ENCODE results near the gene PCDHGA10.
"Not testable (repeated sequence)": the region's sequence is repeated elsewhere in the genome, so short reads cannot be mapped to it uniquely, and the experiment has no call there.

Gene PCDHGA10

DNA sequence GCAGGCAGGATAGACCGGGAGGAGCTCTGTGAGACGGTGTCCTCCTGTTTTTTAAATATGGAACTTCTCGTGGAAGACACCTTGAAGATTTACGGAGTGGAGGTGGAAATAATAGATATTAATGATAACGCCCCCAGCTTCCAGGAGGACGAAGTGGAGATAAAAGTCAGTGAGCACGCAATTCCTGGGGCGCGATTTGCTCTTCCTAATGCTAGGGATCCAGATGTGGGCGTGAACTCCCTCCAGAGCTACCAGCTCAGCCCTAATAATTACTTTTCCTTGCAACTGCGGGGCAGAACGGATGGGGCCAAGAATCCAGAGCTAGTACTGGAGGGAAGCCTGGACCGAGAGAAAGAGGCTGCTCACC, 8.7 kb downstream of the PCDHGA10 start:
- H3K27ac ChIP-seq (ENCODE audit: low read depth, low read length), result no peak overlapping the region
- peaks cover 0 to 10% (median 6%) of the 10 kb centered on the region in 5 donors for H3K27me3 ChIP-seq (ENCODE audit: control insufficient read depth in 5 of 5, insufficient read depth in 4 of 5, low read length in 5 of 5)
- peak overlapping the region in 1 of 5 donors; percentile 5 for H3K9ac ChIP-seq (ENCODE audit: low read length in 5 of 5)
- H3K4me3 ChIP-seq (ENCODE audit: low read depth in 1 of 5, low read length in 5 of 5), result peak overlapping the region; percentile 38 to 66 (median 58)
- H3K36me3 ChIP-seq (ENCODE audit: control insufficient read depth in 5 of 5, insufficient read depth in 5 of 5, low read length in 5 of 5), result no peaks in the 10 kb centered on the region
- peaks cover 0 to 34% (median 14%) of the 10 kb centered on the region in 5 donors for H3K4me1 ChIP-seq (ENCODE audit: control insufficient read depth in 5 of 5, insufficient read depth in 5 of 5, low read length in 5 of 5)
- H3K9me3 ChIP-seq (ENCODE audit: control insufficient read depth in 5 of 5, low read length in 5 of 5), result peaks cover 43 to 78% (median 76%) of the 10 kb centered on the region in 5 donors

DNA sequence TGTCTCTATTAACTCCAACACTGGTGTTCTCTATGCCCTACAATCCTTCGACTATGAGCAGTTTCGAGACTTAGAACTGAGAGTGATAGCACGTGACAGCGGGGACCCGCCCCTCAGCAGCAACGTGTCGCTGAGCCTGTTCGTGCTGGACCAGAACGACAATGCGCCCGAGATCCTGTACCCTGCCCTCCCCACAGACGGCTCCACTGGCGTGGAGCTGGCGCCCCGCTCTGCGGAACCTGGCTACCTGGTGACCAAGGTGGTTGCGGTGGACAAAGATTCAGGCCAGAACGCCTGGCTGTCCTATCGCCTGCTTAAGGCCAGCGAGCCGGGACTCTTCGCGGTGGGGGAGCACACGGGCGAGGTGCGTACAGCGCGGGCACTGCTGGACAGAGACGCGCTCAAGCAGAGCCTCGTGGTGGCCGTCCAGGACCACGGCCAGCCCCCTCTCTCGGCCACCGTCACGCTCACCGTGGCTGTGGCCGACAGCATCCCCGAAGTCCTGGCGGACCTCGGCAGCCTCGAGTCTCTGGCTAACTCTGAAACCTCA, 10.0 kb downstream of the PCDHGA10 start:
- Histone ChIP-seq H3K36me3 (ENCODE audit: control insufficient read depth in 5 of 5, insufficient read depth in 5 of 5, low read length in 5 of 5) (peaks cover 0 to 3% (median 0%) of the 10 kb centered on the region in 5 donors), H3K27me3 (ENCODE audit: control insufficient read depth in 5 of 5, insufficient read depth in 4 of 5, low read length in 5 of 5) (peaks cover 0 to 10% (median 6%) of the 10 kb centered on the region in 5 donors), H3K4me1 (ENCODE audit: control insufficient read depth in 5 of 5, insufficient read depth in 5 of 5, low read length in 5 of 5) (peaks cover 0 to 30% (median 13%) of the 10 kb centered on the region in 5 donors), H3K4me3 (ENCODE audit: low read depth in 1 of 5, low read length in 5 of 5) (peak overlapping the region in 4 of 5 donors; percentile 11 to 58 (median 33)), H3K9me3 (ENCODE audit: control insufficient read depth in 5 of 5, low read length in 5 of 5) (peaks cover 55 to 89% (median 85%) of the 10 kb centered on the region in 5 donors), H3K27ac (ENCODE audit: low read depth, low read length) (no peak overlapping the region), H3K9ac (ENCODE audit: low read length in 5 of 5) (no peak overlapping the region)

DNA sequence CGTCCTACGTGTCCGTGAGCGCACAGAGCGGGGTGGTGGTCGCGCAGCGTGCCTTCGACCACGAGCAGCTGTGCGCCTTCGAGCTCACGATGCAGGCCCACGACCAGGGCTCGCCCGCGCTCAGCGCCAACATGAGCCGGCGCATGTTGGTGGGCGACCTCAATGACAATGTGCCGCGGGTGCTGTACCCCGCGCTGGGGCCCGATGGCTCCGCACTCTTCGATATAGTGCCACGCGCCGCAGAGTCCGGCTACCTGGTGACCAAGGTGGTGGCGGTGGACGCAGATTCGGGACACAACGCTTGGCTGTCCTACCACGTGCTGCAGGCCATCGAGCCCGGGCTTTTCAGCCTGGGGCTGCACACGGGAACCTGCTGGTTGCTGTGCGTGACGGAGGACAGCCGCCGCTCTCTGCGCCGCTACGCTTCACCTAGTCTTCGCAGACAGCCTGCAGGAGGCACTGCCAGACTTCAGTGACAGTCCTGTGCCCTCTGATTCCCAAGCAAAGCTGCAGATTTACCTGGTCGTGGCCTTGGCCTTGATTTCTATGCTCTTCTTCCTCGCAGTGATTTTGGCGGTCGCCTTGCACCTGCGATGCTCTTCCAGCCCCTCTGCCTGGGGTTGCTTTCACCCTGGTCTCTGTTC, 15.1 kb downstream of the PCDHGA10 start:
- Histone ChIP-seq H3K27me3 (ENCODE audit: control insufficient read depth in 5 of 5, insufficient read depth in 4 of 5, low read length in 5 of 5) (peaks cover 0 to 12% (median 4%) of the 10 kb centered on the region in 5 donors), H3K4me3 (ENCODE audit: low read depth in 1 of 5, low read length in 5 of 5) (peak overlapping the region; percentile 11 to 56 (median 50)), H3K27ac (ENCODE audit: low read depth, low read length) (no peak overlapping the region), H3K36me3 (ENCODE audit: control insufficient read depth in 5 of 5, insufficient read depth in 5 of 5, low read length in 5 of 5) (peaks cover 0 to 4% (median 0%) of the 10 kb centered on the region in 5 donors), H3K9me3 (ENCODE audit: control insufficient read depth in 5 of 5, low read length in 5 of 5) (peaks cover 35 to 78% (median 76%) of the 10 kb centered on the region in 5 donors), H3K9ac (ENCODE audit: low read length in 5 of 5) (no peak overlapping the region), H3K4me1 (ENCODE audit: control insufficient read depth in 5 of 5, insufficient read depth in 5 of 5, low read length in 5 of 5) (peaks cover 0 to 16% (median 13%) of the 10 kb centered on the region in 5 donors)

DNA sequence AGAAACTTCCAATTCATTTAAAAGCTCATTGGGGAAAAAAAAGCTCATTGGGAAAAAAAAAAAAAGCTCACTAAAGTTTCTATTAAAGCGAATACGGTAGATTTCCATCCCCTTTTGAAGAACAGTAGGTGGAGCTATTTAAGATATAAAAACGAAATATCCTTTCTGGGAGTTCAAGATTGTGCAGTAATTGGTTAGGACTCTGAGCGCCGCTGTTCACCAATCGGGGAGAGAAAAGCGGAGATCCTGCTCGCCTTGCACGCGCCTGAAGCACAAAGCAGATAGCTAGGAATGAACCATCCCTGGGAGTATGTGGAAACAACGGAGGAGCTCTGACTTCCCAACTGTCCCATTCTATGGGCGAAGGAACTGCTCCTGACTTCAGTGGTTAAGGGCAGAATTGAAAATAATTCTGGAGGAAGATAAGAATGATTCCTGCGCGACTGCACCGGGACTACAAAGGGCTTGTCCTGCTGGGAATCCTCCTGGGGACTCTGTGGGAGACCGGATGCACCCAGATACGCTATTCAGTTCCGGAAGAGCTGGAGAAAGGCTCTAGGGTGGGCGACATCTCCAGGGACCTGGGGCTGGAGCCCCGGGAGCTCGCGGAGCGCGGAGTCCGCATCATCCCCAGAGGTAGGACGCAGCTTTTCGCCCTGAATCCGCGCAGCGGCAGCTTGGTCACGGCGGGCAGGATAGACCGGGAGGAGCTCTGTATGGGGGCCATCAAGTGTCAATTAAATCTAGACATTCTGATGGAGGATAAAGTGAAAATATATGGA, 17.7 kb downstream of the PCDHGA10 start, which contains the start of gene PCDHGA12:
Gene PCDHGA12 (plus strand): TSS at position 176 of the 782 bp plus-strand sequence. CDS start 253 bp downstream, at position 429.
- Histone ChIP-seq H3K9me3 (ENCODE audit: control insufficient read depth in 5 of 5, low read length in 5 of 5) (peaks cover 31 to 68% (median 61%) of the 10 kb centered on the region in 5 donors), H3K4me3 (ENCODE audit: low read depth in 1 of 5, low read length in 5 of 5) (peak within 1 kb of the TSS; percentile 52 to 76 (median 58)), H3K36me3 (ENCODE audit: control insufficient read depth in 5 of 5, insufficient read depth in 5 of 5, low read length in 5 of 5) (peaks cover 0 to 4% (median 0%) of the 10 kb centered on the region in 5 donors), H3K27ac (ENCODE audit: low read depth, low read length) (no peak within 1 kb of the TSS), H3K27me3 (ENCODE audit: control insufficient read depth in 5 of 5, insufficient read depth in 4 of 5, low read length in 5 of 5) (peaks cover 0 to 9% (median 0%) of the 10 kb centered on the region in 5 donors), H3K9ac (ENCODE audit: low read length in 5 of 5) (no peak within 1 kb of the TSS), H3K4me1 (ENCODE audit: control insufficient read depth in 5 of 5, insufficient read depth in 5 of 5, low read length in 5 of 5) (peaks cover 0 to 16% (median 11%) of the 10 kb centered on the region in 5 donors)

DNA sequence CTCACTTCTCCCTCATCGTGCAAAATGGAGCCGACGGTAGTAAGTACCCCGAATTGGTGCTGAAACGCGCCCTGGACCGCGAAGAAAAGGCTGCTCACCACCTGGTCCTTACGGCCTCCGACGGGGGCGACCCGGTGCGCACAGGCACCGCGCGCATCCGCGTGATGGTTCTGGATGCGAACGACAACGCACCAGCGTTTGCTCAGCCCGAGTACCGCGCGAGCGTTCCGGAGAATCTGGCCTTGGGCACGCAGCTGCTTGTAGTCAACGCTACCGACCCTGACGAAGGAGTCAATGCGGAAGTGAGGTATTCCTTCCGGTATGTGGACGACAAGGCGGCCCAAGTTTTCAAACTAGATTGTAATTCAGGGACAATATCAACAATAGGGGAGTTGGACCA, 18.5 kb downstream of the PCDHGA10 start:
- H3K36me3 ChIP-seq (ENCODE audit: control insufficient read depth in 5 of 5, insufficient read depth in 5 of 5, low read length in 5 of 5), result peaks cover 0 to 4% (median 0%) of the 10 kb centered on the region in 5 donors
- H3K9ac ChIP-seq (ENCODE audit: low read length in 5 of 5), result no peak overlapping the region
- H3K9me3 ChIP-seq (ENCODE audit: control insufficient read depth in 5 of 5, low read length in 5 of 5), result peaks cover 26 to 65% (median 61%) of the 10 kb centered on the region in 5 donors
- H3K27me3 ChIP-seq (ENCODE audit: control insufficient read depth in 5 of 5, insufficient read depth in 4 of 5, low read length in 5 of 5), result peaks cover 0 to 9% (median 0%) of the 10 kb centered on the region in 5 donors
- peaks cover 0 to 16% (median 11%) of the 10 kb centered on the region in 5 donors for H3K4me1 ChIP-seq (ENCODE audit: control insufficient read depth in 5 of 5, insufficient read depth in 5 of 5, low read length in 5 of 5)
- peak overlapping the region; percentile 52 to 76 (median 58) for H3K4me3 ChIP-seq (ENCODE audit: low read depth in 1 of 5, low read length in 5 of 5)
- no peak overlapping the region for H3K27ac ChIP-seq (ENCODE audit: low read depth, low read length)

DNA sequence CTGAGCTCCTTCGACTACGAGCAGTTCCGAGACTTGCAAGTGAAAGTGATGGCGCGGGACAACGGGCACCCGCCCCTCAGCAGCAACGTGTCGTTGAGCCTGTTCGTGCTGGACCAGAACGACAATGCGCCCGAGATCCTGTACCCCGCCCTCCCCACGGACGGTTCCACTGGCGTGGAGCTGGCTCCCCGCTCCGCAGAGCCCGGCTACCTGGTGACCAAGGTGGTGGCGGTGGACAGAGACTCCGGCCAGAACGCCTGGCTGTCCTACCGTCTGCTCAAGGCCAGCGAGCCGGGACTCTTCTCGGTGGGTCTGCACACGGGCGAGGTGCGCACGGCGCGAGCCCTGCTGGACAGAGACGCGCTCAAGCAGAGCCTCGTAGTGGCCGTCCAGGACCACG, 19.5 kb downstream of the PCDHGA10 start:
- Histone ChIP-seq H3K9me3 (ENCODE audit: control insufficient read depth in 5 of 5, low read length in 5 of 5) (peaks cover 16 to 60% (median 54%) of the 10 kb centered on the region in 5 donors), H3K4me3 (ENCODE audit: low read depth in 1 of 5, low read length in 5 of 5) (peak overlapping the region; percentile 8 to 76 (median 58)), H3K4me1 (ENCODE audit: control insufficient read depth in 5 of 5, insufficient read depth in 5 of 5, low read length in 5 of 5) (peaks cover 0 to 16% (median 11%) of the 10 kb centered on the region in 5 donors)
- H3K9ac ChIP-seq (ENCODE audit: low read length in 5 of 5); H3K36me3 ChIP-seq (ENCODE audit: control insufficient read depth in 5 of 5, insufficient read depth in 5 of 5, low read length in 5 of 5); H3K27me3 ChIP-seq (ENCODE audit: control insufficient read depth in 5 of 5, insufficient read depth in 4 of 5, low read length in 5 of 5); H3K27ac ChIP-seq (ENCODE audit: low read depth, low read length): not testable (repeated sequence)

DNA sequence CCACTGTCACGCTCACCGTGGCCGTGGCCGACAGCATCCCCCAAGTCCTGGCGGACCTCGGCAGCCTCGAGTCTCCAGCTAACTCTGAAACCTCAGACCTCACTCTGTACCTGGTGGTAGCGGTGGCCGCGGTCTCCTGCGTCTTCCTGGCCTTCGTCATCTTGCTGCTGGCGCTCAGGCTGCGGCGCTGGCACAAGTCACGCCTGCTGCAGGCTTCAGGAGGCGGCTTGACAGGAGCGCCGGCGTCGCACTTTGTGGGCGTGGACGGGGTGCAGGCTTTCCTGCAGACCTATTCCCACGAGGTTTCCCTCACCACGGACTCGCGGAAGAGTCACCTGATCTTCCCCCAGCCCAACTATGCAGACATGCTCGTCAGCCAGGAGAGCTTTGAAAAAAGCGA, 19.9 kb downstream of the PCDHGA10 start:
- H3K36me3 ChIP-seq (ENCODE audit: control insufficient read depth in 5 of 5, insufficient read depth in 5 of 5, low read length in 5 of 5); H3K9ac ChIP-seq (ENCODE audit: low read length in 5 of 5); H3K27me3 ChIP-seq (ENCODE audit: control insufficient read depth in 5 of 5, insufficient read depth in 4 of 5, low read length in 5 of 5); H3K27ac ChIP-seq (ENCODE audit: low read depth, low read length): not testable (repeated sequence)
- H3K4me1 ChIP-seq (ENCODE audit: control insufficient read depth in 5 of 5, insufficient read depth in 5 of 5, low read length in 5 of 5), result peaks cover 0 to 16% (median 11%) of the 10 kb centered on the region in 5 donors
- H3K9me3 ChIP-seq (ENCODE audit: control insufficient read depth in 5 of 5, low read length in 5 of 5), result peaks cover 13 to 58% (median 53%) of the 10 kb centered on the region in 5 donors
- peak overlapping the region in 1 of 5 donors; percentile 33 for H3K4me3 ChIP-seq (ENCODE audit: low read depth in 1 of 5, low read length in 5 of 5)

DNA sequence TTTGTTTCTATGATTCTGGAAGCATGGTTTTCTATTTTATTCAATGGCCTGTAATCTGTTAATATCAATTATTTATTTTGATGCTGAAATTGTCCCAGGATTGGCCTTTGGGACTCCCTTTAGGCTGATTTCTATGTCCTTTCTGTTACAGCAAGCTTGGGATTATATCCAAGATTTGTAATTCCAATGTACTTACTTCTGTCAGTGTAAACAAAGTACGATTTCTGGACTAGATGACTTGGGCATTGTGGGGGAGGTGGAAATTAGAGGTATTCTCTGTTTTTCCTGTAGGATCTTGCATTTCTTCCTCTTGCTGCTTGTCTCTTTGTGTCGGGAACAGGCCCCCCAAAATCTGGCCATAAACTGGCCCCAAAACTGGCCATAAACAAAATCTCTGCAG, 21.2 kb downstream of the PCDHGA10 start:
- peaks cover 6 to 48% (median 45%) of the 10 kb centered on the region in 5 donors for H3K9me3 ChIP-seq (ENCODE audit: control insufficient read depth in 5 of 5, low read length in 5 of 5)
- no peak overlapping the region for H3K27ac ChIP-seq (ENCODE audit: low read depth, low read length)
- no peaks in the 10 kb centered on the region for H3K36me3 ChIP-seq (ENCODE audit: control insufficient read depth in 5 of 5, insufficient read depth in 5 of 5, low read length in 5 of 5)
- H3K4me3 ChIP-seq (ENCODE audit: low read depth in 1 of 5, low read length in 5 of 5), result no peak overlapping the region
- peaks cover 0 to 9% (median 0%) of the 10 kb centered on the region in 5 donors for H3K27me3 ChIP-seq (ENCODE audit: control insufficient read depth in 5 of 5, insufficient read depth in 4 of 5, low read length in 5 of 5)
- H3K4me1 ChIP-seq (ENCODE audit: control insufficient read depth in 5 of 5, insufficient read depth in 5 of 5, low read length in 5 of 5), result peaks cover 0 to 16% (median 11%) of the 10 kb centered on the region in 5 donors
- no peak overlapping the region for H3K9ac ChIP-seq (ENCODE audit: low read length in 5 of 5)

DNA sequence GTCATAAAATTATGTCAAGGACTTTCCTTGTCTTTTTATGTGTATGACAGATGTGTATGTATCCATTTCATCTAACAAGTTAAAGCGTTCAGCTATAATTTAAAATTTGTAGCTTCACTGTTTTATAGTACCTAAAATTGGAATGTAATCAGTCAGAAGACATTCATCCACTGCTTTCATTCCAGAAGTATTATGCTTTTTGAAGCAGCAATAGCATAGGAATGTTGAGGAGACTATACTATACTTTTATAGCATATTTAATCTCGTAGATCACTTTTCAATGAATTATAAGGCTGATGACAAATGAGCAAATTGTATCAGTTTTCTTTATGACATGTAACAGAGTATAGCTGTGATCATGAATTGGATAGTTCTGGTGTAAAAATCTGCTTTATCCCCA, 24.4 kb downstream of the PCDHGA10 start:
- Histone ChIP-seq H3K9me3 (ENCODE audit: control insufficient read depth in 5 of 5, low read length in 5 of 5) (peaks cover 5 to 51% (median 42%) of the 10 kb centered on the region in 5 donors), H3K4me3 (ENCODE audit: low read depth in 1 of 5, low read length in 5 of 5) (no peak overlapping the region)

More for the DNA sequence above, 24.4 kb downstream of the PCDHGA10 start:
- Histone ChIP-seq H3K36me3 (ENCODE audit: control insufficient read depth in 5 of 5, insufficient read depth in 5 of 5, low read length in 5 of 5) (peaks cover 0 to 3% (median 0%) of the 10 kb centered on the region in 5 donors), H3K9ac (ENCODE audit: low read length in 5 of 5) (no peak overlapping the region), H3K27me3 (ENCODE audit: control insufficient read depth in 5 of 5, insufficient read depth in 4 of 5, low read length in 5 of 5) (no peaks in the 10 kb centered on the region), H3K4me1 (ENCODE audit: control insufficient read depth in 5 of 5, insufficient read depth in 5 of 5, low read length in 5 of 5) (no peaks in the 10 kb centered on the region), H3K27ac (ENCODE audit: low read depth, low read length) (no peak overlapping the region)
